GM23248 (cell line): ENCODE data around the gene PRG2.

Experiments used
- EZH2 ChIP-seq: fragments of 200-600 bp; sonication (generic); IDR thresholded peaks from 2 replicates; pipeline ENCODE4 v1.6.1; 2018; ENCODE audit warnings: antibody characterized with exemption, mild to moderate bottlenecking; ENCODE audit not compliant: insufficient read depth, poor library complexity, severe bottlenecking
- EZH2phosphoT487 ChIP-seq: fragments of 200-600 bp; sonication (generic); IDR thresholded peaks from 2 replicates; pipeline ENCODE4 v1.6.1; 2018; ENCODE audit warnings: antibody characterized with exemption, moderate library complexity, mild to moderate bottlenecking, low read depth; ENCODE audit not compliant: insufficient read depth

GRCh38 chr11:57368106-57368844, 22.2 kb downstream of the PRG2 start:
- TF ChIP-seq EZH2 (no peak), EZH2phosphoT487 (no peak)
